ENCODE results near the gene SLC25A25.

The SLC25A25 gene

DNA sequence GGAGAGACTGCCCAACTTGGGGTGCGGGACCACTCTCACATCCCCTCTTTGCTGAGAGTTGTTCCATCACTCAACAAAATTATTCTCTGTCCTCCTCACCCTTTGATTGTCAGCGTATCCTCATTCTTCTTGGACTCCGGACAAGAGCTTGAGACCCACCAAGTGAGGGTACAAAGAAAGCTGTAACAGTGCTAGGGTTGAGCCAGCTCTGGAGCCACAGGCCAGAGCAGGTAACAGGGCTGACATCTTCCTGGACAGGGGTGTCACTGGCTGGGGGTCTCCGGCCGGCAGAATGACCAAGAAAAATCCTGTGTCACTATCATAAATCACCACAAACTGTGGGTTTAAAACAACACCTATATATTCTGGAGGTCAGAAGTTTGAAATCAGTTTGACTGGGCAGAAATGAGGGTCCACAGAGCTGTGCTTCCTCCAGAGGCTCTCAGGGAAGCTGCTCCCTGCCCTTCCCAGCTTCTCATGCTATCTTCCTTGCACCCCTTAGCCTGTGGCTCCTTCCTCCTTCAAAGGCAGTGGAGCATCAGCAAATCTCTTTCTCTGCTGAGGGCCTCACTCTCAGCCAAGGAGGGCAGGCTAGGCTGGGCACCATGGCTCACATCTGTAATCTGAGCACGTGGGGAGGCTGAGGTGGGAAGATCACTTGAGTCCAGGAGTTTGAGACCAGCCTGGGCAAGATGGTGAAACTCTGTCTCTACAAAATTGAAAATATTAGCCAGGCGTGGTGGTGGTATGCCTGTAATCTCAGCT is 87.9 kb downstream of the SLC25A25 start:
- H3K4me3 ChIP-seq (ENCODE audit: low read depth, low read length) = no peak overlapping the region
- no peak for TF ChIP-seq CTCF (conservative IDR thresholded peaks at IDR 0.05; ENCODE audit: low read depth, low read length)
- no peak for DNase-seq (ENCODE audit: low read depth)
